ENCODE data around the gene TCEA2.

TCEA2 gene

GRCh38 chr20:64065062-64065973 lies 2.3 kb downstream of the TCEA2 start:
- DNase-seq (ENCODE audit: low spot score): no peak

- peak; percentile 95 for DNase-seq (ENCODE audit: low spot score)
These were observed 3.0 kb downstream of the TCEA2 start for GRCh38 chr20:64065974-64066343.

- no peak for DNase-seq (ENCODE audit: low spot score)
These were observed 4.1 kb downstream of the TCEA2 start for GRCh38 chr20:64067005-64067632.

GRCh38 chr20:64067733-64068307 lies 4.8 kb downstream of the TCEA2 start:
- no peak for DNase-seq (ENCODE audit: low spot score)

- DNase-seq (ENCODE audit: low spot score): no peak
These were observed 5.6 kb downstream of the TCEA2 start for GRCh38 chr20:64068386-64069208.

- no peak for DNase-seq (ENCODE audit: low spot score)
These were observed 6.2 kb downstream of the TCEA2 start for GRCh38 chr20:64069209-64069613.

GRCh38 chr20:64069614-64070243 lies 6.7 kb downstream of the TCEA2 start:
- DNase-seq (ENCODE audit: low spot score): peak; percentile 41

- DNase-seq (ENCODE audit: low spot score): no peak
These were observed 7.4 kb downstream of the TCEA2 start for GRCh38 chr20:64070244-64070993.

- no peak for DNase-seq (ENCODE audit: low spot score)
These were observed 8.6 kb downstream of the TCEA2 start for GRCh38 chr20:64071341-64072332.

- no peak for DNase-seq (ENCODE audit: low spot score)
These were observed 9.6 kb downstream of the TCEA2 start for GRCh38 chr20:64072498-64073063.

GRCh38 chr20:64073476-64074183 lies 10.6 kb downstream of the TCEA2 start:
- no peak for DNase-seq (ENCODE audit: low spot score)

- no peak for DNase-seq (ENCODE audit: low spot score)
These were observed 11.3 kb downstream of the TCEA2 start for GRCh38 chr20:64074184-64074789.

GRCh38 chr20:64074963-64075362 lies 12.0 kb downstream of the TCEA2 start:
- no peak for DNase-seq (ENCODE audit: low spot score)

GRCh38 chr20:64075556-64075955 lies 12.6 kb downstream of the TCEA2 start:
- no peak for DNase-seq (ENCODE audit: low spot score)

GRCh38 chr20:64076061-64076997 lies 13.3 kb downstream of the TCEA2 start:
- DNase-seq (ENCODE audit: low spot score): no peak

- DNase-seq (ENCODE audit: low spot score): no peak
These were observed 14.1 kb downstream of the TCEA2 start for GRCh38 chr20:64077094-64077493.

- no peak for DNase-seq (ENCODE audit: low spot score)
These were observed 14.5 kb downstream of the TCEA2 start for GRCh38 chr20:64077541-64077875.
